GM21723 (cell line): ENCODE data around the gene PSEN2.

Experiments used
- ATAC-seq: cut with Tn5 transposase; IDR thresholded peaks from one replicate; pipeline ENCODE4 v1.9.1; 2021; ENCODE audit warnings: mild to moderate bottlenecking, moderate library complexity; ENCODE audit not compliant: unreplicated experiment

Gene PSEN2

GRCh38 chr1:226864311-226864710 is 6.1 kb upstream of the PSEN2 start:
- ATAC-seq: no peak

GRCh38 chr1:226865590-226865989 is 4.8 kb upstream of the PSEN2 start:
- no peak for ATAC-seq

- no peak for ATAC-seq
These were observed 2.9 kb upstream of the PSEN2 start for GRCh38 chr1:226867461-226868054.

DNA sequence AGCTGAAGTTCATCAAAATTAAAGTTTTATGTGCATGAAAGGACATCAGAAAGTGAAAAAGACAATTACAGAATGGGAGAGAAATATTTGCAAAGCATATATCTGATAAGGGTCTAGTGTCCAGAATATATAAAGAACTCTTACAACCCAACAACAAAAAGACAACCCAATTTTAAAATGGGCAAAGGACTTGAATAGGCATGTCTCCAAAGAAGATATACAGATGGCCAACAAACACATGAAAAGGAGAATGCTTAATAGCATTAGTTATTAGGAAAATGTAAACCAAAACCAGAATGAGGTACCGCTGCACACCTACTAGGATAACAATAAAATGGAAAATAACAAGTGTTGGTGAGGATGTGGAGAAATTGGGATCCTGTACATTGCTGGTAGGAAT is 1.7 kb upstream of the PSEN2 start:
- no peak for ATAC-seq

- ATAC-seq: no peak
These were observed 403 bp upstream of the PSEN2 start for GRCh38 chr1:226870026-226870400.

GRCh38 chr1:226871636-226872327 is 1.4 kb downstream of the PSEN2 start:
- no peak for ATAC-seq

GRCh38 chr1:226872437-226872836 is 2.0 kb downstream of the PSEN2 start:
- no peak for ATAC-seq

GRCh38 chr1:226873771-226874578 is 3.6 kb downstream of the PSEN2 start:
- ATAC-seq: no peak

DNA sequence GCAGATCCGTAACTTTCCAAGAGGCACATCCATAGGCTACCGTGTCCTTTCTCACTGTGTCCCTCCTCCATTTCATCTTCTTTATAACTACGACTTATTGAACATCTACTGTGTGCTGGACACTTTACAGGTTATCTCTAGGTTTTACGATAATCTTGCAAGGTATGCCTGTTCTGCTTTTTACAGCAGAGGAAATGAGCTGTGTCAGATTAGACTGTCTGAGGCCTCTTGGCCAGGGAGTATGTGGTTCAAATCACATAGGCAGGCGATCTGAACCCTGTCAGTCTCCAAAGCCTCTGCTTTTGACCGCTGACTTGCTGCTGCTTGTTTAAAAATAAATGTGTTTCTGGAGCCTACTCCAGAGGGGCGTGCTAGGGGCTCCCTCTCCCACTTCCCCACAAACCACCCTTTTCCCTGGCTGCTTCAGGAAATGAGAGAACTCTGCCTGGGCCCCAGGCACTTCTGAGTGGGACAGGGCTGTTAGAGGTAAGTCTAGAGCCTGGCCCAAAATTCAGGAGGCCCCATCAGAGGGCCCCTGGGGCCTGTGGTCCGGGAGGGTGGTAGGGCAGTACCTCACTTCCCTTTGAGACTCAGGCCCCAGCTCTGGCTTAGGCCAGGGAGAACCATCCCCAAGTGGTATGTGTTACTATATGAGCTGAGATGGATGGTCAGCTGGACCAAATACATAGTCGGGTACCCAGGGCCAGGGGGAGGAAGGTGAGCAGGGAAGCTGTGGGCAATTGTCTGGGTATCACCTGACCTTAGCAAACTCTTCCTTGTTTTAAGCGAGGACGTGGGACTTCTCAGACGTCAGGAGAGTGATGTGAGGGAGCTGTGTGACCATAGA is 4.4 kb downstream of the PSEN2 start:
- no peak for ATAC-seq

GRCh38 chr1:226875641-226876295 is 5.4 kb downstream of the PSEN2 start:
- ATAC-seq: no peak

DNA sequence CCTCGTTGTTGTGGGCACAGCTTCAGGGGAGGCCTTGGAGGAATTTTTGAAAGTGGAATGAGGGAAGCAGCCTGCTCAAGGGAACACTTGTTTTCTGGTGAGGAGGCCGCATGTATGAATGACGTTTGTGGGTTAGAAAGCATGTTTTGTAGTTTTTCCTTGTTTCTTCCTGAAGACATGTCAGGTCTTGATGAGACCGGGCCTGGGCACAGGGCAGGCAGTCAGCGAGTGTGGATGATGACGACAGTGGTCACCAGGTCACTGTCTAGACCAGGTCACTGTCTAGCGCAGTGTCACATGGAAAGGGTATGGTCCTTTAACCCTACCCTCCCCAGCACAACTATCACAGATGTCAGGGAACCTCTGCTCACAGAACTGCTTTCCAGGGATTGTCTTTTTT is 7.3 kb downstream of the PSEN2 start:
- ATAC-seq: no peak

GRCh38 chr1:226880372-226881287 is 10.2 kb downstream of the PSEN2 start:
- ATAC-seq: no peak

DNA sequence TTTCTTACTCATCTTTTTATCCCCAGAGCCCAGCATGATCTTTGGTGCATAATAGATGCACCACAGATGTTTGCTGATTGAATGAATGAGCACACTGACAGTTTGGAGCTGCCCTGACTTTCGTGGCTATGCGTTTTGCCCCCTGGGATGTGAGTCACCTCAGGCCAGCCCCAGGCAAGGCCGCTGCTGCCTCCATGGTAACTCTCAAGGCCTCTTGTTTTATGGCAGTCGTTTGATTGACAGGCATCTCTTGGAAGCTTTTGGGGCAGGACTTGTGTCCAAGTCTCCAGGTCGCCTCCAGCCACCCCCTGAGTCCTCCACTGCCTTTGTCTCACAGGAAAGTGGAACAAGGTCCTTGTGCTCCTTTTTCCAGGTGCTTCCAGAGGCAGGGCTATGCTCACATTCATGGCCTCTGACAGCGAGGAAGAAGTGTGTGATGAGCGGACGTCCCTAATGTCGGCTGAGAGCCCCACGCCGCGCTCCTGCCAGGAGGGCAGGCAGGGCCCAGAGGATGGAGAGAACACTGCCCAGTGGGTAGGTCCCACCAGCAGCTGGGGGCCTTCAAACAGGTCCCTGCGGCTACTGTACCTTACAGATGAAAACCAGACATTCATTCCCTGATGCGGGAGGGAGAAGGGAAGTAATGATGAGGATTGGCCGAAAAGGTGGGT is 11.2 kb downstream of the PSEN2 start:
- no peak for ATAC-seq

DNA sequence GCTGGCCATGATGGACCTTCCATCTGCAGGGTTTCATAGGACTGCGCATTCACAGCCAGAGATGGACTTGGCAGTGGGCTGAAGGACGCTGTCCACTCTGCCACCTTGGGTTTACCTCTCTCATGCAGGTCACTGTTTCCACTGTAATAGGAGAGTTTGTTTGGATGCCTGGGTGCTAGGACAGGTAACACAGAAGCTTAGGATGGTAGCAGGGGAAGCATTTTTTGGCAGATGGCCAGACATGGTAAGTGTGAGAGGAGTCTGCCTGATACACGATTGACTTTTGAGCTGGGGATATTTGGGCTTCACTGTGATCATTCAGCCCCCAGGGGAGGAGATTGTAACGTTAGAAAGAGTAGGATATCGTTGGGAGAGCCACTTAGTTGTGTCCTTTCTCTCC is 11.8 kb downstream of the PSEN2 start:
- peak; percentile 6 for ATAC-seq

GRCh38 chr1:226882631-226883409 is 12.4 kb downstream of the PSEN2 start:
- peak; percentile 95 for ATAC-seq

- ATAC-seq: no peak
These were observed 13.2 kb downstream of the PSEN2 start for GRCh38 chr1:226883630-226884029.

DNA sequence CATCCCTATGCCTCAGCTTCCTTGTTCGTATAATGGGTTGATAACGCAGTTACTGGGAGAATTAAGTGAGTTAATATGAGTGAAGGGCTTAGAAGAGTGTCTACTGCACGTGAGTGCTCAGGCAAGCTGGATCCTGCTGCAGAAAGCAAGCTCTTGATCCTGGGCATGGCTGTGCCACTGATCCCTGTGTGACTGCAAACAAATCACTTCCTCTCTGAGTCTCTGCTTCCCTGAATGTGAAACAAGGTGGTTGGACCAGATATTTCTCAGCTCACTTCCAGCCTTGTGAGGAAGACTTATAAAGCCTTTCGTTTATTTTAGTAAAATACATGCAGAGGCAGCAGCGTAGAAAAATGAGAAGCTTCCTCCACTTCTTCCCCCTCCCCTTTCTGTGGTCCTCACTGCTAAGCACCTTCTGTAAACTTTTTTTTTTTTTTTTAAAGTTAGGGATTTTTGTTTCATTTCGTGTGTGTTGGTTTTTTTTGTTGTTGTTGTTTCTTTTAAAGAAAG is 13.8 kb downstream of the PSEN2 start:
- ATAC-seq: no peak
